Heart right ventricle (tissue), 16 donors: ENCODE measurements around the gene SLC25A21. TPM values are rescaled to one million over a fixed set of nuclear protein-coding genes. Genes with fewer than 3 reads are reported as not detected.

Experiments used
- ATAC-seq, 8 donors: fragments of 200-7000 bp; cut with Tn5 transposase; one replicate each; pipeline ENCODE4 v1.9.1; 2020; ENCODE audit warnings: mild to moderate bottlenecking in 8 of 8, moderate library complexity in 8 of 8, moderate number of reproducible peaks in 1 of 8
- DNase-seq, 2 donors: peaks; one replicate each; pipeline ENCODE4 v3.0.0-alpha.2; 2020
- H3K27ac ChIP-seq, 10 donors: fragments of 200-600 bp; sonication (generic) in 2 of 10; one replicate each; pipeline versions ENCODE4 v1.5.0 to v1.8.0; 2020 to 2022; ENCODE audit warnings: mild to moderate bottlenecking in 3 of 10
- H3K27me3 ChIP-seq, 7 donors: fragments of 200-600 bp; one replicate each; pipeline ENCODE4 v1.8.0; 2021 to 2022; ENCODE audit warnings: mild to moderate bottlenecking in 2 of 7
- H3K36me3 ChIP-seq, 9 donors: fragments of 200-600 bp; sonication (generic) in 1 of 9; one replicate each; pipeline versions ENCODE4 v1.5.0 to v1.8.0; 2020 to 2022; ENCODE audit warnings: mild to moderate bottlenecking in 2 of 9
- H3K4me1 ChIP-seq, 9 donors: fragments of 200-600 bp; sonication (generic) in 1 of 9; one replicate each; pipeline versions ENCODE4 v1.5.0 to v1.8.0; 2020 to 2022; ENCODE audit warnings: mild to moderate bottlenecking in 4 of 9
- H3K4me3 ChIP-seq, 10 donors: fragments of 200-600 bp; sonication (generic) in 2 of 10; one replicate each; pipeline versions ENCODE4 v1.5.0 to v1.8.0; 2020 to 2022; ENCODE audit warnings: mild to moderate bottlenecking in 7 of 10, moderate library complexity in 2 of 10
- H3K9me3 ChIP-seq, 11 donors: fragments of 200-600 bp in 10 of 11; sonication (generic) in 2 of 11; one replicate each; pipeline versions ENCODE4 v1.5.0 to v1.8.0; 2013 to 2022; ENCODE audit warnings: mild to moderate bottlenecking in 2 of 11, control low read depth in 1 of 11, moderate library complexity in 1 of 11
- WGBS, 2 donors: extraction: QIAGEN DNeasy Blood & Tissue Kit; methylation state at CpG; one replicate each; pipeline ENCODE4 v1.1.7; 2013; ENCODE audit warnings: inconsistent platforms in 1 of 2; 5-methylcytosine and 5-hydroxymethylcytosine counted together
- intact Hi-C, 10 donors: fragments of 100-400 bp; cut with DNase I; formaldehyde crosslinking; loops; one replicate each; pipeline versions ENCODE4 v1.11.1 to v1.14.2; 2022
- polyA plus RNA-seq, 2 donors: library from polyadenylated mRNA; stranded (reverse); fragments of 200-250 nt; gene quantifications; one replicate each; pipeline ENCODE4 v1.2.3, GENCODE V29; 2013
- total RNA-seq, 10 donors: library from RNA; stranded (reverse); fragmentation: NEBNext Ultra II Directional in 3 of 10; extraction: Animal tissue kit (Norgen Biotek cat#: 25700) in 3 of 10; gene quantifications; one replicate each; pipeline versions ENCODE4 v1.2.1 to v1.2.4, GENCODE V29; 2021 to 2023
- TF ChIP-seq, protein P1 (sequence below), 9 donors: fragments of 200-600 bp; sonication (generic) in 2 of 9; IDR thresholded peaks; one replicate each; pipeline versions ENCODE4 v1.5.0 to v1.8.0; 2021 to 2022; ENCODE audit warnings: antibody characterized with exemption in 9 of 9, mild to moderate bottlenecking in 5 of 9, moderate library complexity in 1 of 9
- donor health status: Arrhythmogenic right ventricular cardiomyopathy.
- donor health status: ischemic (EF 13 %, LVEDD 7.1; RV severe dilation, severe dysfunction).
- donor health status: healthy with polysubstance abuse.
- donor health status: DM: no; HTN: yes; CAD: no.
- donor health status: DM: no; HTN: no; CAD: no.
- donor health status: ischemic (EF 25% LVEDD 6.9; RV normal size, moderate dysfunction).
- donor health status: ischemic (EF 25% LVEDD 5.7; RV mildly dilated, moderate dysfunction).
- donor health status: healthy.
- donor health status: DM: yes; HTN: yes; CAD: no.
- donor health status: Ischemic cardiomyopathy.
- donor health status: ischemic (EF 35%, LVEDD 5.7; RV mildly dilated, moderate dysfunction).
- donor health status: nonischemic (EF 11% LVEDD 7.7; RV severe dilation, severe dysfunction).
- donor health status: DM: yes; HTN: yes; CAD: no.
- donor health status: PGD.
- donor health status: ischemic (EF 29% LVEDD 5.4; RV normal size, mild dysfunction).
- donor health status: nonischemic (EF 23%, LVEDD 6.1; RV moderate dilation, normal function).

The SLC25A21 gene
- total and polyA plus RNA-seq, 12 donors = 0.08 to 1.3 (median 0.34) TPM

DNA sequence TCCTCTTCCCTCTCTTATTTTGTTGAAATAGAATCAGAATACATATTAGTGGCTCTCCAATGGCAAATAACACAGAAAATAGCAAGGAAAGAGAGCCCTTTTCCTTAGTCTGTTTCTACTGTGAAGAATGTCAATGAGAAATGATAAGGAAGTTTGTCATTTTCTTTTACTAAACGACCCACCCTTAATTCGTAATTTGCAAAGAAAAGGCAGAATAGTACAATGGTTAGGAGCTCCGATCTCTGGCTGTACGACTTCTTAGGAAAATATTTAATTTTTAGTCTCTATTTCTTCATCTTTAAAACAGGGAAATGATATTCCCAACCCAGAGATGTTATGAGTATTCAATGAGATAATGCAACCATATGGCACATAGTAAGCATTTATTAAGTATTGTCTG, 504.7 kb downstream of the SLC25A21 start:
- Histone ChIP-seq H3K27ac (no peak overlapping the region), H3K9me3 (no peaks in the 10 kb centered on the region), H3K4me3 (no peak overlapping the region), H3K27me3 (peaks cover 21 to 100% (median 100%) of the 10 kb centered on the region in 7 donors), H3K36me3 (no peaks in the 10 kb centered on the region), H3K4me1 (peaks cover 10 to 34% (median 25%) of the 10 kb centered on the region in 9 donors)
- 9 to 13% methylated on average over 4 of the region's 4 CpGs for WGBS, 2 donors
- TF ChIP-seq, protein P1, sequence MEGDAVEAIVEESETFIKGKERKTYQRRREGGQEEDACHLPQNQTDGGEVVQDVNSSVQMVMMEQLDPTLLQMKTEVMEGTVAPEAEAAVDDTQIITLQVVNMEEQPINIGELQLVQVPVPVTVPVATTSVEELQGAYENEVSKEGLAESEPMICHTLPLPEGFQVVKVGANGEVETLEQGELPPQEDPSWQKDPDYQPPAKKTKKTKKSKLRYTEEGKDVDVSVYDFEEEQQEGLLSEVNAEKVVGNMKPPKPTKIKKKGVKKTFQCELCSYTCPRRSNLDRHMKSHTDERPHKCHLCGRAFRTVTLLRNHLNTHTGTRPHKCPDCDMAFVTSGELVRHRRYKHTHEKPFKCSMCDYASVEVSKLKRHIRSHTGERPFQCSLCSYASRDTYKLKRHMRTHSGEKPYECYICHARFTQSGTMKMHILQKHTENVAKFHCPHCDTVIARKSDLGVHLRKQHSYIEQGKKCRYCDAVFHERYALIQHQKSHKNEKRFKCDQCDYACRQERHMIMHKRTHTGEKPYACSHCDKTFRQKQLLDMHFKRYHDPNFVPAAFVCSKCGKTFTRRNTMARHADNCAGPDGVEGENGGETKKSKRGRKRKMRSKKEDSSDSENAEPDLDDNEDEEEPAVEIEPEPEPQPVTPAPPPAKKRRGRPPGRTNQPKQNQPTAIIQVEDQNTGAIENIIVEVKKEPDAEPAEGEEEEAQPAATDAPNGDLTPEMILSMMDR (IDR thresholded peaks at IDR 0.05) = no peak
- intact Hi-C loops = no loop called here
- no peak for DNase-seq
- ATAC-seq = no peak

DNA sequence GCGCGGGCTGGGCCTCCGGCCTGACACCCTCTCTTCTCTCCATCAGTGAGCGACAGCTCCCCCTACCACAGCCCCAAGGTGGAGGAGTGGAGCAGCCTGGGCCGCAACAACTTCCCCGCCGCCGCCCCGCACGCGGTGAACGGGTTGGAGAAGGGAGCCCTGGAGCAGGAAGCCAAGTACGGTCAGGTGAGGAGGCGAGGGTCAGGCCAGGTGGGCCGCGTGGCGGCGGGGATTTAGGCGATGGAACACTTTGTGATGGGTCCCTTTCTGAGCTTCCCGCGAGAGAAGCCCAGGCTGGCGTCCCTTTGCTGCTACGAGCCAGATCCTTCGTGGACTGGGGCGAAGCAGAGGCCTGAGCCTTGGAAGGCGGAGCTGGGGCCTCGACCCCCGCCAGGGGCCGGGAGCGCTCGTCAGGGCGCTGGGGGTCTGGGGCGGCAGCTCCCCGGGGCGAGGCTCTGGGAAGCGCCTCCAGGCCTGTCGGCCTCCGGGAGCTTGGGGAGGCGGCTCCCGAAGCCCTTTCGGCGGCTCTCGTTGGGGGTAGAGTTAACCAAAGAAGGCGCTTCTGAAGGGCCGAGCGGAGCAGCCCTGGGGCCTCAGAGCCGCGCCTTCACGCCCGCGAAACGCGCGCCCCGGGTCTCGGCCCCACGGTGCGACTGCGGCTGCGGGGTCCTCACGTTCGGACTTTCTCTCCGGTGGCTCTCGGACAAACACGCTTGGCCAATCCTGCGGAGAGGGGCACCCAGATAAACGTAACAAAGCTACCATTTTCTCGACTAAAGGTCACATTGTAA, 505.8 kb downstream of the SLC25A21 start:
- ATAC-seq = no peak
- Histone ChIP-seq H3K27ac (no peak overlapping the region), H3K36me3 (no peaks in the 10 kb centered on the region), H3K9me3 (no peaks in the 10 kb centered on the region), H3K4me1 (peaks cover 15 to 45% (median 36%) of the 10 kb centered on the region in 9 donors), H3K27me3 (peaks cover 32 to 100% (median 100%) of the 10 kb centered on the region in 7 donors), H3K4me3 (no peak overlapping the region)
- DNase-seq = no peak
- 2 to 4% methylated on average over 67 to 68 of the region's 68 CpGs for WGBS, 2 donors
- intact Hi-C loops = no loop called here
- TF ChIP-seq, protein P1 (IDR thresholded peaks at IDR 0.05) = no peak

DNA sequence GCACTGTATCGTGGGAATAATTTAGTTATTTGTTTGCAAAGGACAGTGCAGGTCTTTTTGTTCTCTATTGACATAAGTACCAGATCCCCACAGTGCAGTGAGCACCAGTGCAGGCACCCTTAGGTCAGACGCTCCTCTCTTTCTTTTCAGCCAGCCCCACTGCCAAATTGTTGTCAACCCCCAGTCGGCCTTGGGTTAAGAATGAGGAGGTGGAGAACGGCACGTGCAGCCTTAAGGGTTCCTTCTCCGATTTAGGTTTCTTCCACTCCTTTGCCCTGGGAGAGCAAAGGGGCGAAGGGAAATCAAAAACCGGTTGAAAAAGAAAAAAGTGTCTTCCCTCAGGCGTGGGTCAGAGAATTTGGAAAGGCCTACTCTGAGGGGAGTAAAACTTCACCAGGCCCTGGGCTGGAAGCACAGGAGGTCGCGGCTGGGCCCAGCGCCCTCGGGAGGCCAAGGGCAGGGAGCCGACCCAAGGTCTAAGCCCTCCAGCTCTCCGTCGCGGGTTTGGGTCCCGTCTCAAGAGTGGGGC, 506.5 kb downstream of the SLC25A21 start:
- intact Hi-C loops = no loop called here
- Histone ChIP-seq H3K9me3 (no peaks in the 10 kb centered on the region), H3K36me3 (no peaks in the 10 kb centered on the region), H3K27ac (no peak overlapping the region), H3K4me1 (peaks cover 15 to 51% (median 42%) of the 10 kb centered on the region in 9 donors), H3K4me3 (no peak overlapping the region), H3K27me3 (peaks cover 39 to 100% (median 100%) of the 10 kb centered on the region in 7 donors)
- TF ChIP-seq, protein P1 (IDR thresholded peaks at IDR 0.05) = no peak
- no peak for DNase-seq
- 23 to 26% methylated on average over 18 of the region's 18 CpGs for WGBS, 2 donors
- ATAC-seq = no peak

DNA sequence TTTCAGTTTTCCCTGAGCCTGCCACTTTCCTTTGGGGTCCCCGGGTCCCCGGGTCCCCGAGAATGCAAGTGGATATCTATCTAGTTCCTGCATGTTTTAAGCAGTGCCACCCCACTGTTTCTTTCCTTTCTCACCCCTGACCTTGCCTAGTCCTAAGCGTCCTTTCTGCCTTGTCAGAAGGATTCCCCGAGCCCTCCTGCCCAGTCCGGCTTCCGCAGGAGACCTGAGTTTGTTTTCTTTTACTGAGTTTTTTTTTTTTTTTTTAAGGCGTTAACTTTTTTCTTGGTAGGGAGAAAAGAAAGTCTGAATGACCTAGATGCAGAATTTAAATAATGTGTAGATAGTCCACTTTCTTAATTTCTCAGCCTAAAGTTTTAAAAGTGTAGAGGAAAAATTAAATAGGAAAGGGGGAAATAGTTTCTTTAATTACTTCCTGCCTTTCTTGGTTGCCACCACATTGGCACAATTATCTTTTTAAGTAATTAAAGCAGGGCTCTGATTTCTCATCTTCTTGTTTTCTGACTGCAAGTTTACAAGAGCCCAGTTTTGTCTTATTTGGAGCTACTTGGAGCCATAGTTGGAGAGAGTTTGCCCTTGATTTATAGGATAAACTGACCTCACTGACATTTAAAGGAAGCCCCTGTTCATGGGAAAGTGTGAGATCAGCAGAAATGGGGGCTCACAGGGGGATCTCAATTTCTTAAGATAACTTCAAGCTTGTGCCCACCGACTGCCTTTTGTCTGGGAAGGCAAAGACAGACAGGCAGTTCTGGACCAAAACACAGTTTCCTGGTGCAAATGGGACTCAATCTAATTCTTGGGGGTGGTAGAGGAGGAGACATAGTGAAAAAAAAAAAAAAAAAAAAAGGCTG, 507.8 kb downstream of the SLC25A21 start:
- peaks cover 15 to 52% (median 44%) of the 10 kb centered on the region in 9 donors for H3K4me1 ChIP-seq

More for the DNA sequence above, 507.8 kb downstream of the SLC25A21 start:
- TF ChIP-seq, protein P1 (IDR thresholded peaks at IDR 0.05) = no peak
- 6 to 9% methylated on average over 9 of the region's 9 CpGs for WGBS, 2 donors
- H3K36me3 ChIP-seq = no peaks in the 10 kb centered on the region
- peaks cover 46 to 100% (median 100%) of the 10 kb centered on the region in 7 donors for H3K27me3 ChIP-seq
- intact Hi-C loops = loop anchor here in 1 of 10 donors (5.0 kb wide), 1 partner anchor 493 kb away; no protein-coding TSS in a partner anchor
- H3K9me3 ChIP-seq = no peaks in the 10 kb centered on the region
- no peak overlapping the region for H3K27ac ChIP-seq
- peak overlapping the region in 1 of 10 donors; percentile 31 for H3K4me3 ChIP-seq
- no peak for ATAC-seq
- DNase-seq = no peak
